ENCODE measurements around the gene NOP53.
"Not testable (repeated sequence)": the region's sequence is repeated elsewhere in the genome, so short reads cannot be mapped to it uniquely, and the experiment has no call there.

DNA sequence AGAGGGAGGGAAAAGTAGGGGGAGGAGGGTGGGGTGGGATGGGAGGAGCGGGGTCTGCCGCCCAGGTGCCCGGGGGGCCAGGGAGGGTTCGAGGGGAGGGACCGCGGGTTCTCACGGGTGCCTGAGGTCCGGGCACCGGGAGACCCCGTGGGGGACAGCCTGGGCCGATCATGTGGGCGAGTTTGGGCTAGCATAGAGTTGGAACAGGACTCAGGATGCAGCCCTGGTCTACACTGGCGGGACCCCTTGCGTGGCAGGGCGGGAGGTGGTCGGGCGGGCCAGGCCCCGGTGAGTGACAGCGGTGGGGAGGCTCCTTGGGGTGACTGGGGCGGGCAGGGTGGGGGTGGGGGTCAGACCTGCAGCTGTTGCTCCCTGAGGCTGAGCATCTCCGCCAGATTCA lies 57.8 kb downstream of the NOP53 start:
- TF ChIP-seq CTCF, POLR2A (IDR thresholded peaks at IDR 0.05): not testable (repeated sequence)

All from body of pancreas (tissue), 4 donors.